NCI-H82 (cell line): ENCODE results near the gene ANO4.
A peak's percentile ranks its signal among the peaks of the same experiment; 100 is the strongest.

Experiments used
- DNase-seq: peaks from one replicate; lab custom pipeline; 2025; lab: John Stamatoyannopoulos, UW

ANO4 gene

GRCh38 chr12:100808777-100809176 lies 14.2 kb downstream of the ANO4 start:
- DNase-seq: no peak

DNA sequence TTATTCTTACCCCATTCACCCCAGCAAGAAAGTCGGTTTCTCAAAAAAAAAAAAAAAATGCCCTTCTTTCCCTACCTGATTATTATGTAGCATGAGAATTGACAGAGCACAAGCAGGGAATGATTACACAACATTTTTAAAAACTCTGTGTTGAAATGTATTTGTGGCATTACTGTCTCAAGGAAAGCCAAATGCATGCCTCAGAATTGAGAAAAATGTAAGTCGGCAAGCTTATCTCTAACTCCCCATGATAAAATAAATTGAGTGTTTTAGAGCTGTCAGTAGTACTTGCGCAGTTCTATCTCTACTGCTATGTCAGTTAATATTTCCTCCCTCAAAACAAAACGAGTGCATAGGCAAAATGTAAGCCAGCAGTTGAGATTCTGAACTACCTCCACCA lies 25.7 kb downstream of the ANO4 start:
- no peak for DNase-seq

- peak; percentile 5 for DNase-seq
Measured at GRCh38 chr12:100823963-100824362, 29.4 kb downstream of the ANO4 start.

DNA sequence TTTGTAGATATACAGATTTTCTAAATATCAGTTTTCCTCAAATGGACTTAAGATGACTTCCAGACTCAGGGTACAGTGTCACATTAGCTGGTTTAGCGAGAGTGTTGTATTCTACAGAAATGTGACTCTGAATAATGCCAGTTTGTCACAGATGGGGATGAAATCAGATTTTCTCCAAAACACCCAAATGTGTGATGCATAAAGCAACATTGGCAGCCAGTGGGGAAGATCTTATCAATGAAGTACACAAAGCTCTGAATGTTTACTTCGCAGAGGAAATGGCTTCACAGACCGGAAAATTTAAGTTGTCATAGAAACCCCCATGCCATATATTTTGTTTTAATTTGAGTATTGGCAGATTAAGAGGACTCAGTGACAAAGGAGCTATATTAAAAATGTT lies 29.9 kb downstream of the ANO4 start:
- DNase-seq: no peak

DNA sequence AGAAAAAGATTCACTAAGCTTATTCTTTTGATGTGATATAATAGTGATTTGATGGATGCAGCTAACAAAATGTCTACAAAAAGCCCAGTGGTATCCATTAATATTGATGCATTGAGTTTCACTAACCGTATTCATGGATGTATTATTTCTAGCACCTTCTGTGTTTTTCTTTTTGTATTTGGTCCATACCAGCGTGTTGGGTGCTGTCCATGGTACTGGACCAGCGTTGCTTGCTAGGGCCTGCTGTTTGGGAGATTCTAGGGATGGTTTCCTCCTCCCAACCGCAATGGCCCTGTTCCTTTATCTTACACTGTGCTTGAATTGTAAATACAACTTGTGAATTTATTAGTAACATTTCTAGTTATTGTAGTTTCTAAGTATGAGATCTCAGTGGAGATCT lies 31.7 kb downstream of the ANO4 start:
- DNase-seq: no peak

GRCh38 chr12:100827901-100828520 lies 33.4 kb downstream of the ANO4 start:
- peak; percentile 72 for DNase-seq

GRCh38 chr12:100830003-100830795 lies 35.6 kb downstream of the ANO4 start:
- DNase-seq: no peak

GRCh38 chr12:100833282-100833681 lies 38.7 kb downstream of the ANO4 start:
- no peak for DNase-seq

DNA sequence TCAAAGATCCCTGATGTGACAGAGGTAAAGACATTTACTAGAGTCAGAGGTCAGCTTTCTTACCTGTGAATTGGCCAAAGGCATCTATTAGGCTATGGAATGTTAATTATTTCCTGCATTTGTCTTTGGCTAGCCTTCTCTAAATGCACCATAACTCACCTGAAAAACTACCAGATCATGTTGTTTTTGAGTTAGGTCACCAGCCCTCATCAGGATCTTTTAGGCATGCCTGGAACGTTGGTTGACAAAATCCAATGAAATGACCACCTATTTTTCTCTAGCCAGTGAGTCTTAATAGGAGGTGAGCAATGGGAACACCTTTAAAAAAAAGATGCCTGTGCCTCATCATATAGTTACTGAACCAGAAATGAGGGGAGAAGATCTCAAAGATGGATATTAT lies 46.2 kb downstream of the ANO4 start:
- DNase-seq: no peak

DNA sequence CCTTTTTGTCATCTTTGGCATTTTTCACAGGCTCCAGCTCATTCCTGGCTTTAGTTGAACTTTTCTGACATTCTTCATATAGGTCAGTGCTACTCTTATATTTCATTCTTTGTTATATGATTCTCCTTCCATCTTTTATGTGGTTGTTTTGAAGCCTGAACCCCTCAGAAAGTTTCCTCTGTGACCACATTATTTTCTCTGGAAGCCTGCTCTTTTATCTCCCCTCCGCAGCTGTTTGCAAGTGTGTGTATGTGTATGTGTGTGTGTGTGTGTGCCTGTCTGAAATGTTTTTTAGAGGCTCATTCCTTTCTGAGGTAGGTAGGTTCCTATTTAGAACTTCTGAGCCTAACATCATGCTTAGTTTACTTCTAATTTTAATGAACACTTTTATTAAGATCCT lies 47.6 kb downstream of the ANO4 start:
- no peak for DNase-seq

DNA sequence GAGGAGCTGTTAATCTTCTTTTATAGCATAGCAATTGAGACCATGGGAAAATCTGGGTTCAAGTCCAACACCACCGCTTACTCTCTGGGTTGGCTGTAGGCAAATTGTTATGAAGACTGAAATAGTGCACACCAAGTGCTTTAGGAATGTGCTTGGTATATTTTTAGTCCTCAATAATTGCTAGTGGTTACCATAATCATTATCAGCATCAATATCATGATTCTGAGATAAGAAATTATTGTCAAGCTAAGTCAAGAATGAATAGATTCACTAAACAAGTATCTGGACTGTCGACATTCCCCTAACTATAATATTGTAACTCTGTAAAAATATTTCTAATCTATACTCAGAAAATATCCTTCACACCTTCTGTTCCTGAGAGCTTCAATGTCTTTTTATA lies 48.5 kb downstream of the ANO4 start:
- no peak for DNase-seq

- DNase-seq: no peak
Measured at GRCh38 chr12:100845095-100845494, 50.5 kb downstream of the ANO4 start.

GRCh38 chr12:100851637-100852036 lies 57.1 kb downstream of the ANO4 start:
- DNase-seq: no peak

GRCh38 chr12:100857418-100857817 lies 62.8 kb downstream of the ANO4 start:
- DNase-seq: peak; percentile 19

DNA sequence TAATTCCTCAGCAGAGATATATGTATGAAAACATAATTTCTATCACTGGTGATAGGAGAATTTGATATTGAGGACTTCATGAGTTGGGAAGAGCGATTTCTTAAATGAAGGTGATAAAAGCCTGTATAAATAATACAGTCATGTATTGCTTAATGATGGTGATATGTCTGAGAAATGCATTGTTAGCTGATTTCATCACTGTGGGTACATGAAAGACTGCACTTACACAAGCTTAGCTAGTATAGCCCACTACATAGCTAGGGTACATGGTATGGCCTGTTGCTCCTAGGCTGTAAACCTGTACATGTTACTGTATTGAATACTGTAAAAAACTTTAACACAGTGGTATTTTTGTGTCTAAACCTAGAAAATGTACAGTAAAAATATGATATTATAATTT lies 63.4 kb downstream of the ANO4 start:
- no peak for DNase-seq

DNA sequence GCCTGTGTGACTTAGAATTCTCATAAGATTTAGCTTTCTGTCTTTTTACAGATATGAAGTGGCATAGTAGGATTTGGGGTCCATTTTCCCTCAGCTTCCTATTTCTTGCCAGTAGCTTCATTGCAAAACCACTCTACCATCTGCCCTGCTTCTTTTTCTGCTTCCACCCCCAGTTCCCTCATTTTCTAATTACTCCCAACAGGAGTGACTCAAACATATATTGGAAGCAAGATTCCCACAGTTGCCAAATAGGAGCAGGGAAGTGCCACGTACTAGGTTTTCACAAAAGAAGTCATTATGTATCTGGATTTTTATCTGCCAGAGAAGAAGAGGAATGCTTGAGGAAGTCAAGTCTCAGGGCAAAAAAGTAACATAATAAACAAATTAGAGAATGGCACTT lies 64.1 kb downstream of the ANO4 start:
- DNase-seq: no peak

DNA sequence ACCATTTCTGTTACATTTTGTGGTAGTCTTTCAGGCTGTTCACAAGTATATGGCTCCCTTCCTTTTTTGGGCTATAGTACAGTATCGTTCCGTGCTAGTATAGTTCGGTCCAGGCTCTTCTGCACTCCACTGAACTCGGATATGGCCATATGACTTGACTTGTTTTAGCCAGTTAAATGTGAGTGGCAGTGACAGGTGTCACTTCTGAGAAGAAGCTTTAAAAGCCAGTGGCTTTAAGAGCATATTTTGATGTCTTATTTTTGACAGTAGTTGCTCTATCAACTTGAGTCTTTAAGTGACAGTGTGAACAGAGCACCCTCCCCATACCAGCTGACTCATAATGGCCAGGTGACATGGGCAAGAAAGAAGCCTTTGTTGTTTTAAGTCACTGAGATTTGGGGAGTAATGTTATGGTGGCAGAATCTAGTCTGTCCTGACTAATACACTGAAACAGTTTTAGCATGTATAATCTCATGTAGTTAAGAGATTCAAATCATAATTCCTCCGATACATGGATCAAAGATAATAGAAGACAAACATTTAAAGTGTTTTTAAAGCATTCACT lies 64.6 kb downstream of the ANO4 start:
- DNase-seq: no peak

DNA sequence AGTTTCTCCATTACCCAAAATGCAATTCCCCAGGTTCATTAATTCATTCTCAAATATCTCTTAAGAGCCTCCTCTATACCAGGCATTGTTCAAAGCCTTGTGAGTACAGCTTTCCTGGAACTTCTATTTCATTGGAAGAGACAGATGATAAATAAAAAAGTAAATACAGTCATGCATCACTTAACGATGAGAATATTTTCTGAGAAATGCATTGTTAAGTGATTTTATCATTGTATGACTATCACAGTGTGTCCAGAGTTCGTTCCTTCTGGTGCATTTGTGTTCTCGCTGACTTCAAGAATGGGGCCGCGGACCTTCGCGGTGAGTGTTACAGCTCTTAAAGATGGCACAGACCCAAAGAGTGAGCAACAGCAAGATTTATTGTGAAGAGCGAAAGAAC lies 66.0 kb downstream of the ANO4 start:
- DNase-seq: no peak

GRCh38 chr12:100862676-100863075 lies 68.1 kb downstream of the ANO4 start:
- no peak for DNase-seq

- DNase-seq: no peak
Measured at GRCh38 chr12:100864366-100864765, 69.8 kb downstream of the ANO4 start.

DNA sequence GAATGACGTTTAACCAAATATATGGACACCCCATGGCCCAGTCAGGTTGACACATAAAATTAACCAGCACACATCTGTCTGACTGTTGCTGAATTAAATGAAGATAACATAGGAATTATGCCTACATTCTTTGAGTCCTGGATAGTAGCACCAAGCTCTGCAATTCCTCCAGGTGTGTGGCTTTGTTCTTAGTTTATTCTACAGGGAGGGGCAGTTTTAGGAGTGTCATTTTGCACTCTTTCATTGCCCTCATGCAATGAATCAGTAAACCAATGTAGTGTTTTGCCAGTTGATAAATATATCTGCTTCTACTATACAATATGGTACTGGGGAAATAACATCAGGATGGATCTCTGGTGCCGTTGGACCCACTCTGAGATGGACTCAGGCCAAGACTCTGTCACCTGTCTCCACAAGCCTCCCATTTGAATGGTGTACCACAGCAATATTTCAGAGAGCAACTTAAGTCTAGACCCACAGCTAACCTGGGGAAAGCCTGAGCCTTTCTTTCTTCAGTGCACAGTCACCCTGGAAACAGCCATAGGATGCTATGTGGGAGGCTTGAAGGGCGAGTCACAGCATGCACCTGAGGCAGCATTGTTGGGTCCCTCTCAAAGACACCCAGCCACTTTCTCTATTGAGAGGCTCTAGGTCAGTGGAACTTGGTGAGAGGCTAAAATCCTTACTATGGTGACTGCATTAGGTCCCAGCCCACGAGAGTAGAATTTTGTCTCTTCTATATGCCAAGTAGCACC lies 73.2 kb downstream of the ANO4 start:
- DNase-seq: no peak

GRCh38 chr12:100868487-100868886 lies 73.9 kb downstream of the ANO4 start:
- no peak for DNase-seq
